Body of pancreas (tissue), 4 donors: ENCODE measurements around the gene CAP1.

Experiments
- POLR2A ChIP-seq, 3 donors: fragments of 450-650 bp; IDR thresholded peaks; one replicate each; pipeline ENCODE4 v1.6.1; 2016; ENCODE audit warnings: antibody characterized with exemption in 3 of 3, mild to moderate bottlenecking in 2 of 3
- TF ChIP-seq, protein P1 (sequence below), 7 experiments: fragments of 450-650 bp in 4 of 7; fragments of 200-600 bp in 3 of 7; sonication (generic) in 3 of 7; IDR thresholded peaks; one replicate each; pipeline ENCODE4 v1.5.1; 2016 to 2019; ENCODE audit warnings: antibody characterized with exemption in 7 of 7

- no peak for TF ChIP-seq POLR2A (IDR thresholded peaks at IDR 0.05)
- TF ChIP-seq, protein P1, sequence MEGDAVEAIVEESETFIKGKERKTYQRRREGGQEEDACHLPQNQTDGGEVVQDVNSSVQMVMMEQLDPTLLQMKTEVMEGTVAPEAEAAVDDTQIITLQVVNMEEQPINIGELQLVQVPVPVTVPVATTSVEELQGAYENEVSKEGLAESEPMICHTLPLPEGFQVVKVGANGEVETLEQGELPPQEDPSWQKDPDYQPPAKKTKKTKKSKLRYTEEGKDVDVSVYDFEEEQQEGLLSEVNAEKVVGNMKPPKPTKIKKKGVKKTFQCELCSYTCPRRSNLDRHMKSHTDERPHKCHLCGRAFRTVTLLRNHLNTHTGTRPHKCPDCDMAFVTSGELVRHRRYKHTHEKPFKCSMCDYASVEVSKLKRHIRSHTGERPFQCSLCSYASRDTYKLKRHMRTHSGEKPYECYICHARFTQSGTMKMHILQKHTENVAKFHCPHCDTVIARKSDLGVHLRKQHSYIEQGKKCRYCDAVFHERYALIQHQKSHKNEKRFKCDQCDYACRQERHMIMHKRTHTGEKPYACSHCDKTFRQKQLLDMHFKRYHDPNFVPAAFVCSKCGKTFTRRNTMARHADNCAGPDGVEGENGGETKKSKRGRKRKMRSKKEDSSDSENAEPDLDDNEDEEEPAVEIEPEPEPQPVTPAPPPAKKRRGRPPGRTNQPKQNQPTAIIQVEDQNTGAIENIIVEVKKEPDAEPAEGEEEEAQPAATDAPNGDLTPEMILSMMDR (IDR thresholded peaks at IDR 0.05) = no peak
Measured at GRCh38 chr1:40114400-40114799, 73.9 kb downstream of the CAP1 start.
